A549 (cell line): ENCODE data around the gene GRK5.

Experiments used
- CEBPB ChIP-seq, 2 experiments: fragments of >200 bp in 1 of 2; sonication (Bioruptor Twin) in 1 of 2; formaldehyde crosslinking in 1 of 2; IDR thresholded peaks; 2 replicates each; pipeline ENCODE4 v1.6.1; 2012 to 2016
- EP300 ChIP-seq, 2 experiments: fragments of >200 bp; sonication (Bioruptor Twin); formaldehyde crosslinking; IDR thresholded peaks; 2 replicates in 1 of 2; 3 replicates in 1 of 2; pipeline ENCODE4 v1.6.1; 2016 to 2017
- FOSL2 ChIP-seq, 2 experiments: fragments of 450-650 bp in 1 of 2; fragments of >200 bp in 1 of 2; sonication (Bioruptor Twin) in 1 of 2; formaldehyde crosslinking; IDR thresholded peaks; 2 replicates each; pipeline versions ENCODE4 v1.5.0 to v1.6.1; 2016 to 2020; ENCODE audit warnings: mild to moderate bottlenecking in 1 of 2, moderate library complexity in 1 of 2
- JUN ChIP-seq, 2 experiments: fragments of >200 bp; sonication (Bioruptor Twin); formaldehyde crosslinking; IDR thresholded peaks; 2 replicates in 1 of 2; 3 replicates in 1 of 2; pipeline ENCODE4 v1.6.1; 2016 to 2017
- JUNB ChIP-seq: fragments of >200 bp; sonication (Bioruptor Twin); formaldehyde crosslinking; IDR thresholded peaks from 2 replicates; pipeline ENCODE4 v1.6.1; 2016
- MYC ChIP-seq: IDR thresholded peaks from 2 replicates; pipeline ENCODE4 v1.6.1; 2012; ENCODE audit warnings: mild to moderate bottlenecking, inconsistent platforms, low read length, improper control_type of control experiment, borderline replicate concordance
- POLR2A ChIP-seq: IDR thresholded peaks from 2 replicates; pipeline ENCODE4 v1.6.1; 2012; ENCODE audit warnings: mild to moderate bottlenecking, low read length
- RFX5 ChIP-seq: fragments of 450-650 bp; IDR thresholded peaks from 2 replicates; pipeline ENCODE4 v1.7.1; 2014; ENCODE audit warnings: antibody characterized with exemption, mild to moderate bottlenecking, moderate library complexity
- SREBF2 ChIP-seq: fragments of 450-650 bp; IDR thresholded peaks from 2 replicates; pipeline ENCODE4 v1.6.1; 2014; ENCODE audit warnings: mild to moderate bottlenecking, moderate library complexity
- ZFP36 ChIP-seq: fragments of 450-650 bp; IDR thresholded peaks from 2 replicates; pipeline ENCODE4 v1.6.1; 2014; ENCODE audit warnings: borderline replicate concordance; ENCODE audit not compliant: partially characterized antibody
- TF ChIP-seq, protein P1 (sequence below): fragments of >200 bp; sonication (Bioruptor Twin); formaldehyde crosslinking; IDR thresholded peaks from 3 replicates; pipeline ENCODE4 v1.5.1; 2016
- TF ChIP-seq, protein P2 (sequence below): fragments of 200-600 bp; sonication (generic); IDR thresholded peaks from 2 replicates; pipeline ENCODE4 v1.6.1; 2016; ENCODE audit warnings: antibody characterized with exemption, mild to moderate bottlenecking, moderate library complexity

DNA sequence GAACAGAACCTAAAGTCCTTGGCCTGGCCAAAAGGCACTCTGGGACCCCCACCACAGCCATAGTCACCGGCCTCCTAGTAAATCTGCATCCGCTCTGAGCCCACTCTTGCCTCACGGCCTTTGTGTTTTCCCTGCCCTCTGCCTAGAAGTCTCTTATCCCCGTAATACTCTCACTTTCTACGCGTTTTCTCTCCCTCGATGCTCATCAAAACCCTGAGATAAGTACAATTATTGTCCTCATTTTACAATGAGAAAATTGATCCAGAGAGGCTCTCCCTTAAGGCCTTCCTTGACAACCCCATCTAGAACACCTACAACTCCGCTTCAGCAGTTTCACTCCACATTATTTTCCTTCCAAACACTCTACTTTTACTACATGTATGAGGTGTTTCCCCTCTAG, 40.3 kb upstream of the GRK5 start:
- TF ChIP-seq CEBPB (IDR thresholded peaks at IDR 0.05) (no peak), JUN (IDR thresholded peaks at IDR 0.05) (no peak), EP300 (IDR thresholded peaks at IDR 0.05) (no peak), FOSL2 (IDR thresholded peaks at IDR 0.05) (no peak), FOSL2 (CRISPR knock-in tag; IDR thresholded peaks at IDR 0.05) (no peak), JUNB (no peak), ZFP36 (no peak), SREBF2 (no peak), MYC (no peak), POLR2A (no peak), RFX5 (no peak)
- TF ChIP-seq, protein P1, sequence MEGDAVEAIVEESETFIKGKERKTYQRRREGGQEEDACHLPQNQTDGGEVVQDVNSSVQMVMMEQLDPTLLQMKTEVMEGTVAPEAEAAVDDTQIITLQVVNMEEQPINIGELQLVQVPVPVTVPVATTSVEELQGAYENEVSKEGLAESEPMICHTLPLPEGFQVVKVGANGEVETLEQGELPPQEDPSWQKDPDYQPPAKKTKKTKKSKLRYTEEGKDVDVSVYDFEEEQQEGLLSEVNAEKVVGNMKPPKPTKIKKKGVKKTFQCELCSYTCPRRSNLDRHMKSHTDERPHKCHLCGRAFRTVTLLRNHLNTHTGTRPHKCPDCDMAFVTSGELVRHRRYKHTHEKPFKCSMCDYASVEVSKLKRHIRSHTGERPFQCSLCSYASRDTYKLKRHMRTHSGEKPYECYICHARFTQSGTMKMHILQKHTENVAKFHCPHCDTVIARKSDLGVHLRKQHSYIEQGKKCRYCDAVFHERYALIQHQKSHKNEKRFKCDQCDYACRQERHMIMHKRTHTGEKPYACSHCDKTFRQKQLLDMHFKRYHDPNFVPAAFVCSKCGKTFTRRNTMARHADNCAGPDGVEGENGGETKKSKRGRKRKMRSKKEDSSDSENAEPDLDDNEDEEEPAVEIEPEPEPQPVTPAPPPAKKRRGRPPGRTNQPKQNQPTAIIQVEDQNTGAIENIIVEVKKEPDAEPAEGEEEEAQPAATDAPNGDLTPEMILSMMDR = no peak
- TF ChIP-seq, protein P2, sequence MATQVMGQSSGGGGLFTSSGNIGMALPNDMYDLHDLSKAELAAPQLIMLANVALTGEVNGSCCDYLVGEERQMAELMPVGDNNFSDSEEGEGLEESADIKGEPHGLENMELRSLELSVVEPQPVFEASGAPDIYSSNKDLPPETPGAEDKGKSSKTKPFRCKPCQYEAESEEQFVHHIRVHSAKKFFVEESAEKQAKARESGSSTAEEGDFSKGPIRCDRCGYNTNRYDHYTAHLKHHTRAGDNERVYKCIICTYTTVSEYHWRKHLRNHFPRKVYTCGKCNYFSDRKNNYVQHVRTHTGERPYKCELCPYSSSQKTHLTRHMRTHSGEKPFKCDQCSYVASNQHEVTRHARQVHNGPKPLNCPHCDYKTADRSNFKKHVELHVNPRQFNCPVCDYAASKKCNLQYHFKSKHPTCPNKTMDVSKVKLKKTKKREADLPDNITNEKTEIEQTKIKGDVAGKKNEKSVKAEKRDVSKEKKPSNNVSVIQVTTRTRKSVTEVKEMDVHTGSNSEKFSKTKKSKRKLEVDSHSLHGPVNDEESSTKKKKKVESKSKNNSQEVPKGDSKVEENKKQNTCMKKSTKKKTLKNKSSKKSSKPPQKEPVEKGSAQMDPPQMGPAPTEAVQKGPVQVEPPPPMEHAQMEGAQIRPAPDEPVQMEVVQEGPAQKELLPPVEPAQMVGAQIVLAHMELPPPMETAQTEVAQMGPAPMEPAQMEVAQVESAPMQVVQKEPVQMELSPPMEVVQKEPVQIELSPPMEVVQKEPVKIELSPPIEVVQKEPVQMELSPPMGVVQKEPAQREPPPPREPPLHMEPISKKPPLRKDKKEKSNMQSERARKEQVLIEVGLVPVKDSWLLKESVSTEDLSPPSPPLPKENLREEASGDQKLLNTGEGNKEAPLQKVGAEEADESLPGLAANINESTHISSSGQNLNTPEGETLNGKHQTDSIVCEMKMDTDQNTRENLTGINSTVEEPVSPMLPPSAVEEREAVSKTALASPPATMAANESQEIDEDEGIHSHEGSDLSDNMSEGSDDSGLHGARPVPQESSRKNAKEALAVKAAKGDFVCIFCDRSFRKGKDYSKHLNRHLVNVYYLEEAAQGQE = no peak
